Fibroblast of lung (primary cell): ENCODE data around the gene AGRN. TPM values are rescaled to one million over a fixed set of nuclear protein-coding genes. Genes with fewer than 3 reads are reported as not detected.

ENCODE experiments used
- DNase-seq, 2 donors: peaks; one replicate each; pipeline versions ENCODE4 v3.0.0 to v3.0.0-alpha.2; 2010; ENCODE audit warnings: low read depth in 2 of 2
- H2AFZ ChIP-seq: 2 replicates; pipeline ENCODE4 v1.5.1; 2012; ENCODE audit warnings: low read length, control low read depth, inconsistent platforms
- H3K27ac ChIP-seq: 2 replicates; pipeline ENCODE4 v1.5.1; 2011; ENCODE audit warnings: low read length, control low read depth; ENCODE audit not compliant: insufficient read depth
- H3K27me3 ChIP-seq: 2 replicates; pipeline ENCODE4 v1.5.1; 2011; ENCODE audit warnings: mild to moderate bottlenecking, low read length; ENCODE audit not compliant: control insufficient read depth, insufficient read depth
- H3K36me3 ChIP-seq: 2 replicates; pipeline ENCODE4 v1.5.1; 2011; ENCODE audit warnings: low read length; ENCODE audit not compliant: control insufficient read depth, insufficient read depth
- H3K4me1 ChIP-seq: 2 replicates; pipeline ENCODE4 v1.5.1; 2011; ENCODE audit warnings: low read length; ENCODE audit not compliant: control insufficient read depth, insufficient read depth; ENCODE audit errors: extremely low read depth
- H3K4me2 ChIP-seq: 2 replicates; pipeline ENCODE4 v1.5.1; 2011; ENCODE audit warnings: low read length, control low read depth; ENCODE audit not compliant: insufficient read depth; ENCODE audit errors: extremely low read depth
- H3K4me3 ChIP-seq, 4 experiments: fragments of 200-600 bp in 1 of 4; sonication (generic) in 1 of 4; replicated peaks in 1 of 4; 2 replicates each; pipeline ENCODE4 v1.5.1; 2011 to 2016; ENCODE audit warnings: low read length in 4 of 4, low read depth in 3 of 4, mild to moderate bottlenecking in 3 of 4, control low read depth in 2 of 4, inconsistent platforms in 1 of 4, mixed read lengths in 1 of 4; ENCODE audit not compliant: insufficient read depth in 1 of 4; ENCODE audit errors: control extremely low read depth in 1 of 4
- H3K79me2 ChIP-seq: 2 replicates; pipeline ENCODE4 v1.5.1; 2012; ENCODE audit warnings: mild to moderate bottlenecking, low read length, inconsistent platforms; ENCODE audit not compliant: control insufficient read depth, insufficient read depth
- H3K9ac ChIP-seq: 2 replicates; pipeline ENCODE4 v1.5.1; 2011; ENCODE audit warnings: mild to moderate bottlenecking, low read length, control low read depth; ENCODE audit not compliant: insufficient read depth
- H3K9me3 ChIP-seq: 2 replicates; pipeline ENCODE4 v1.5.1; 2012; ENCODE audit warnings: low read depth, low read length; ENCODE audit not compliant: control insufficient read depth, insufficient read depth
- H4K20me1 ChIP-seq: 2 replicates; pipeline ENCODE4 v1.5.1; 2011; ENCODE audit warnings: low read length; ENCODE audit not compliant: control insufficient read depth, insufficient read depth; ENCODE audit errors: extremely low read depth
- EZH2 ChIP-seq: IDR thresholded peaks from 2 replicates; pipeline ENCODE4 v1.5.1; 2012; ENCODE audit warnings: low read length, control low read depth, mild to moderate bottlenecking; ENCODE audit errors: missing control alignments
- polyA plus RNA-seq, 2 donors: library from polyadenylated mRNA; depleted of rRNA in 1 of 2; stranded (reverse) in 1 of 2; unstranded in 1 of 2; fragments of >200 nt; gene quantifications; 2 replicates each; pipeline ENCODE4 v1.2.1, GENCODE V29; 2011 to 2012; ENCODE audit warnings: missing spikeins in 1 of 2
- total RNA-seq: library from RNA; depleted of rRNA; stranded (reverse); fragments of >200 nt; gene quantifications from 2 replicates; pipeline ENCODE4 v1.2.1, GENCODE V29; 2014
- TF ChIP-seq, protein P1 (sequence below), 2 donors: IDR thresholded peaks in 1 of 2; conservative IDR thresholded peaks in 1 of 2; 1 replicate in 1 of 2; 2 replicates in 1 of 2; pipeline ENCODE4 v1.5.1; 2011 to 2012; ENCODE audit warnings: low read length in 2 of 2, control low read depth in 1 of 2, inconsistent platforms in 1 of 2, low read depth in 1 of 2, mild to moderate bottlenecking in 1 of 2

The AGRN gene
- total and polyA plus RNA-seq, 2 donors (not counting 1 experiment from before 2014, with no cell fraction given) = 20.7 to 50.9 TPM

DNA sequence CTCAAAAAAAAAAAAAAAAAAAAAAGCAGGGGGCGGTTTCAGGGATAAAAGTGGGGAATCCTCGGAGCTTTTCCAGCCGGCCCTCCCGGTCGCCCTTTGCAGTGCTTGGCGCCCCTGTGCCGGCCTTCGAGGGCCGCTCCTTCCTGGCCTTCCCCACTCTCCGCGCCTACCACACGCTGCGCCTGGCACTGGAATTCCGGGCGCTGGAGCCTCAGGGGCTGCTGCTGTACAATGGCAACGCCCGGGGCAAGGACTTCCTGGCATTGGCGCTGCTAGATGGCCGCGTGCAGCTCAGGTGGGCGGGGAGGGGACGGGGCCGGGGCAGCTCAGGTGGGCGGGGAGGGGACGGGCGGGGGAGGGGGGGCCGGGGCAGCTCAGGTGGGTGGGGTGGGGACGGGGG lies 28.8 kb downstream of the AGRN start:
- Histone ChIP-seq H3K4me1 (no peaks in the 10 kb centered on the region), H3K4me2 (no peak overlapping the region), H4K20me1 (no peaks in the 10 kb centered on the region), H3K4me3 (no peak overlapping the region), H2AFZ (no peak overlapping the region), H3K36me3 (peaks cover 7% of the 10 kb centered on the region), H3K9me3 (no peaks in the 10 kb centered on the region), H3K9ac (no peak overlapping the region), H3K79me2 (no peaks in the 10 kb centered on the region), H3K27ac (no peak overlapping the region), H3K27me3 (no peaks in the 10 kb centered on the region)
- no peak for TF ChIP-seq EZH2
- TF ChIP-seq, protein P1, sequence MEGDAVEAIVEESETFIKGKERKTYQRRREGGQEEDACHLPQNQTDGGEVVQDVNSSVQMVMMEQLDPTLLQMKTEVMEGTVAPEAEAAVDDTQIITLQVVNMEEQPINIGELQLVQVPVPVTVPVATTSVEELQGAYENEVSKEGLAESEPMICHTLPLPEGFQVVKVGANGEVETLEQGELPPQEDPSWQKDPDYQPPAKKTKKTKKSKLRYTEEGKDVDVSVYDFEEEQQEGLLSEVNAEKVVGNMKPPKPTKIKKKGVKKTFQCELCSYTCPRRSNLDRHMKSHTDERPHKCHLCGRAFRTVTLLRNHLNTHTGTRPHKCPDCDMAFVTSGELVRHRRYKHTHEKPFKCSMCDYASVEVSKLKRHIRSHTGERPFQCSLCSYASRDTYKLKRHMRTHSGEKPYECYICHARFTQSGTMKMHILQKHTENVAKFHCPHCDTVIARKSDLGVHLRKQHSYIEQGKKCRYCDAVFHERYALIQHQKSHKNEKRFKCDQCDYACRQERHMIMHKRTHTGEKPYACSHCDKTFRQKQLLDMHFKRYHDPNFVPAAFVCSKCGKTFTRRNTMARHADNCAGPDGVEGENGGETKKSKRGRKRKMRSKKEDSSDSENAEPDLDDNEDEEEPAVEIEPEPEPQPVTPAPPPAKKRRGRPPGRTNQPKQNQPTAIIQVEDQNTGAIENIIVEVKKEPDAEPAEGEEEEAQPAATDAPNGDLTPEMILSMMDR (conservative IDR thresholded peaks at IDR 0.05 in 1 of 2, IDR thresholded peaks at IDR 0.05 in 1 of 2; ENCODE audit: low read depth in 1 of 2, low read length in 2 of 2) = no peak
- no peak for DNase-seq

DNA sequence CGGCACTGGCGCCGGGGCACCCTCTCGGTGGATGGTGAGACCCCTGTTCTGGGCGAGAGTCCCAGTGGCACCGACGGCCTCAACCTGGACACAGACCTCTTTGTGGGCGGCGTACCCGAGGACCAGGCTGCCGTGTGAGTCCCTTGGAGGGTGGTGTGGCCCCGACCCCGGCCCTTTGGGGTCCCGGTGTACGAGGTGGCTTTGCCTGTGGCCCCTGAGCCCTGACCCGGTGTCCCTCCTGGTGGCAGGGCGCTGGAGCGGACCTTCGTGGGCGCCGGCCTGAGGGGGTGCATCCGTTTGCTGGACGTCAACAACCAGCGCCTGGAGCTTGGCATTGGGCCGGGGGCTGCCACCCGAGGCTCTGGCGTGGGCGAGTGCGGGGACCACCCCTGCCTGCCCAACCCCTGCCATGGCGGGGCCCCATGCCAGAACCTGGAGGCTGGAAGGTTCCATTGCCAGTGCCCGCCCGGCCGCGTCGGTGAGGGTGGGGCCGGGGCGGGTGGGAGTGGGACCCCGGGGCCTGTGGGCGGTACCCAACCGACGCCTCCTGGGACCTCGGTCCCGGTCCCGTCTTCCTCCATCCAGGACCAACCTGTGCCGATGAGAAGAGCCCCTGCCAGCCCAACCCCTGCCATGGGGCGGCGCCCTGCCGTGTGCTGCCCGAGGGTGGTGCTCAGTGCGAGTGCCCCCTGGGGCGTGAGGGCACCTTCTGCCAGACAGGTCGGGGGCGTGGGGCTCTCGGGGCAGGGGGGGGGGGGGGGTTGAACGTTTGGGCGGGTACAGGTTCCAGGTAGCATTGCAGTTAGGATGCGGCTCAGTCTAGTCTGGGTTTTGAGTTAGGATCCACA lies 29.6 kb downstream of the AGRN start:
- H3K36me3 ChIP-seq = peaks cover 7% of the 10 kb centered on the region
- H3K27ac ChIP-seq = no peak overlapping the region
- no peak for DNase-seq
- no peaks in the 10 kb centered on the region for H3K9me3 ChIP-seq
- H3K4me1 ChIP-seq = no peaks in the 10 kb centered on the region
- H3K27me3 ChIP-seq = no peaks in the 10 kb centered on the region
- no peak overlapping the region for H3K4me2 ChIP-seq
- no peaks in the 10 kb centered on the region for H3K79me2 ChIP-seq
- TF ChIP-seq, protein P1 (conservative IDR thresholded peaks at IDR 0.05 in 1 of 2, IDR thresholded peaks at IDR 0.05 in 1 of 2; ENCODE audit: low read depth in 1 of 2, low read length in 2 of 2) = no peak
- TF ChIP-seq EZH2 = no peak
- no peak overlapping the region for H3K9ac ChIP-seq
- no peaks in the 10 kb centered on the region for H4K20me1 ChIP-seq
- no peak overlapping the region for H2AFZ ChIP-seq
- no peak overlapping the region for H3K4me3 ChIP-seq

DNA sequence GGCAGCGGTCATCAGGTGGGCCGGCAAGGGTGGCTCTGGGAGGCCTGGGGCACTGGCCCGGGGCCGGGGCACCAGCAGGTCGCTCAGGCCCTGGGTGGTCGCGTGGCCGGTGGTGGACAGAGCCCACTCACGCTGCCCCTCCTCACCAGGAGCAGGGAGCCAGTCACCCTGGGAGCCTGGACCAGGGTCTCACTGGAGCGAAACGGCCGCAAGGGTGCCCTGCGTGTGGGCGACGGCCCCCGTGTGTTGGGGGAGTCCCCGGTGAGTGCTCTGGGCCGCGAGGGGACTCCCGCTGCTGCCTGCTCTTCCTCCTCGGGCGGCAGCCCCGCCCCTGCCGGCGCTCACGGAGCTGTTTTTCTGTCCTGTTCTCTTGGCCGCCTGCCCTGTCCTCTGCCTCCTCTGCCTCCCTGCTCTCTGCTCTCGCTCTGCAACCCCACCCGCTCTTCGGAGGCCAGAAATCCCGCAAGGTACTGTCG lies 30.7 kb downstream of the AGRN start:
- Histone ChIP-seq H2AFZ (no peak overlapping the region), H3K27ac (no peak overlapping the region), H3K27me3 (no peaks in the 10 kb centered on the region), H3K9me3 (no peaks in the 10 kb centered on the region), H4K20me1 (no peaks in the 10 kb centered on the region), H3K4me2 (no peak overlapping the region), H3K79me2 (no peaks in the 10 kb centered on the region), H3K4me1 (no peaks in the 10 kb centered on the region), H3K36me3 (peaks cover 7% of the 10 kb centered on the region), H3K9ac (no peak overlapping the region), H3K4me3 (no peak overlapping the region)
- TF ChIP-seq, protein P1 (conservative IDR thresholded peaks at IDR 0.05 in 1 of 2, IDR thresholded peaks at IDR 0.05 in 1 of 2; ENCODE audit: low read depth in 1 of 2, low read length in 2 of 2) = no peak
- no peak for TF ChIP-seq EZH2
- DNase-seq = no peak
